Colonic mucosa (tissue), 4 donors: Measurements from ENCODE around the gene IHH. TPM values are rescaled to one million over a fixed set of nuclear protein-coding genes. Genes with fewer than 3 reads are reported as not detected.

Experiments
- DNase-seq: peaks from one replicate; pipeline ENCODE4 v3.0.0-alpha.2; 2020
- H3K27ac ChIP-seq: fragments of 200-600 bp; one replicate; pipeline ENCODE4 v1.8.0; 2021
- H3K27me3 ChIP-seq: fragments of 200-600 bp; one replicate; pipeline ENCODE4 v1.8.0; 2021
- H3K36me3 ChIP-seq: fragments of 200-600 bp; one replicate; pipeline ENCODE4 v1.8.0; 2021
- H3K4me1 ChIP-seq: fragments of 200-600 bp; one replicate; pipeline ENCODE4 v1.8.0; 2021; ENCODE audit warnings: mild to moderate bottlenecking
- H3K4me3 ChIP-seq: fragments of 200-600 bp; one replicate; pipeline ENCODE4 v1.8.0; 2021
- H3K9ac ChIP-seq, 2 donors: one replicate each; pipeline ENCODE4 v1.7.0; 2013; ENCODE audit warnings: control low read depth in 2 of 2, low read depth in 2 of 2, low read length in 2 of 2
- H3K9me3 ChIP-seq: fragments of 200-600 bp; one replicate; pipeline ENCODE4 v1.8.0; 2021
- intact Hi-C: fragments of 100-400 bp; cut with DNase I; formaldehyde crosslinking; loops from one replicate; pipeline ENCODE4 v1.14.1; 2022
- total RNA-seq, 2 donors: library from RNA; stranded (reverse); fragmentation: NEBNext Ultra II Directional in 1 of 2; extraction: Animal tissue kit (Norgen Biotek cat#: 25700) in 1 of 2; gene quantifications; one replicate each; pipeline ENCODE4 v1.2.1, GENCODE V29; 2021
- TF ChIP-seq, protein P1 (sequence below): fragments of 200-600 bp; IDR thresholded peaks from one replicate; pipeline ENCODE4 v1.8.0; 2022; ENCODE audit warnings: antibody characterized with exemption, mild to moderate bottlenecking
- donor health status: healthy.
- donor health status: DM: no; HTN: no; CAD: no.
- donor health status: DM: no; HTN: no; CAD: no.

The IHH gene
- total RNA-seq, 2 donors from 2014 or later: 82.2 to 103 TPM

DNA sequence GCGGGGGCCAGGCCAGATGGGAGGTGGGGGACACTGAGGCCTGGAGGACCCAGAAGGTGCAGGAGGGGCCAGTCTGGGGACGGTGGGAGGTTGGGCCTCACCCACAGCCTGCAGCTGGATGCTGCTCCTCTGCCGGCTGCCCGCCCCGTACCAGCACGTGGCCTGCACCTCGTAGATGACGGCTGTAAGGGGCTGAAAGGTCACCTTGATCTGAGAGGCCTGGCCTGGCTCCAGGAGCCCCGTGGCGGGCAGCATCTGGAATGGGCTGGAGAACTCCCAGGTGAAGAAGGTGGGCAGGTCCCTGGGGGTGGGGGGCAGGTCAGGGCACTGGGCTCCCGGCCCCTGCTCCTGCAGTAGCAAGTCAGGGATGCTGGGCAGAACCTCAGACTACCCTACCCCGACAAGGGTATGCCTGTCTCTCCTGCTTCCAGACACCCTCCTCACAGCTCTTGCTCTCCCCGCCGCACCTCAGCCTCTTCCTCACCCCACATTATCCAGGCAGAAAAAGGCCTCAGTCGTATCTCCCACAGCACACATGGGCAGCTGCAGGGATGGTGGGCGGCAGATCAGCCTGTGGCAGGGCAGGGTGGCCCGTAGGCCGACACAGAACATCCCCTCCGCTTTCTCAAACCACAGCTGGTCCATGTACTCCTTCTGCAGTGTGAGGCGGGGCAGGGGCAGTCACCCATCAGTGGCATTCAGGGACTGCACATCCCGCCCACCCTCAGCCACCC, 29.5 kb downstream of the IHH start:
- Histone ChIP-seq H3K4me3 (no peak overlapping the region), H3K27ac (no peak overlapping the region), H3K9me3 (no peaks in the 10 kb centered on the region), H3K27me3 (no peaks in the 10 kb centered on the region), H3K4me1 (no peaks in the 10 kb centered on the region), H3K9ac (no peak overlapping the region), H3K36me3 (no peaks in the 10 kb centered on the region)
- DNase-seq: no peak
- intact Hi-C loops: no loop called here
- TF ChIP-seq, protein P1, sequence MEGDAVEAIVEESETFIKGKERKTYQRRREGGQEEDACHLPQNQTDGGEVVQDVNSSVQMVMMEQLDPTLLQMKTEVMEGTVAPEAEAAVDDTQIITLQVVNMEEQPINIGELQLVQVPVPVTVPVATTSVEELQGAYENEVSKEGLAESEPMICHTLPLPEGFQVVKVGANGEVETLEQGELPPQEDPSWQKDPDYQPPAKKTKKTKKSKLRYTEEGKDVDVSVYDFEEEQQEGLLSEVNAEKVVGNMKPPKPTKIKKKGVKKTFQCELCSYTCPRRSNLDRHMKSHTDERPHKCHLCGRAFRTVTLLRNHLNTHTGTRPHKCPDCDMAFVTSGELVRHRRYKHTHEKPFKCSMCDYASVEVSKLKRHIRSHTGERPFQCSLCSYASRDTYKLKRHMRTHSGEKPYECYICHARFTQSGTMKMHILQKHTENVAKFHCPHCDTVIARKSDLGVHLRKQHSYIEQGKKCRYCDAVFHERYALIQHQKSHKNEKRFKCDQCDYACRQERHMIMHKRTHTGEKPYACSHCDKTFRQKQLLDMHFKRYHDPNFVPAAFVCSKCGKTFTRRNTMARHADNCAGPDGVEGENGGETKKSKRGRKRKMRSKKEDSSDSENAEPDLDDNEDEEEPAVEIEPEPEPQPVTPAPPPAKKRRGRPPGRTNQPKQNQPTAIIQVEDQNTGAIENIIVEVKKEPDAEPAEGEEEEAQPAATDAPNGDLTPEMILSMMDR: no peak

DNA sequence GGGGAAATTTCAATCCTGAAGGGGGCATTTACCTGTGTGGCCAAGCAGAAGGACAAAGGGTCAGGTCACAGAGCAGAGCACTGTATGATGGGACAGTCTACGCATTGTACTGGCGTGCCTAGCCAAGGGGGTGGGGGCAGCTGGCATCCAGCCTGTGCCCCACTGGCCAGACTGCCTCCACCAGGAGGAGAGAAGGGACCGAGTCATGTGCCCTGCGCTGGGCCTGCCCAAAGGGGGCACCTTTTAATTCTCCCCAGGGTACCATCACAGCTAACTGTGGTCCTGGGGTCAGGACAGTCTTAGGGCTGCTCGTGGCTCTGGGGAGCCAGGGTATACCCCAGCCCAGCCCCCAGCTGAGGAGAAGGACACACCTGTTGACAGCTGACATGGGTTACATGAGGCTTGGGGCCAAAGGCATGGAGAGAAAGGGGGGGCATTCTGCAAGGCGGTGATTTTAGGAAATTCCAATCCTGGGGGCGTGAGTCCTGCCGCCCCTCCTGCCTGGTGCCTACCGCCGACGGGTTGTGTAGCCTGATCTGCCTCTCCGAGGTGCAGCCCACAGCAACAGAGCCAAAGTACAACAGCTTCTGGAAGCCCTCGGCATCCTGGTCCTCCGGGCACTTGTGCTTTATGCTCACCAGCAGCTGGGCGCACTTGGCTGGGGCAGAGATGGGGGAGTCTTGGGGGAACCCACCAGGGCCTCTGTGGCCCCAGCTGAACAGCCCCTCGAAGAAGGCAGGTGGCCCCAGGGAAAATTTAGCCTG, 30.4 kb downstream of the IHH start:
- Histone ChIP-seq H3K9me3 (no peaks in the 10 kb centered on the region), H3K4me1 (no peaks in the 10 kb centered on the region), H3K36me3 (no peaks in the 10 kb centered on the region), H3K4me3 (no peak overlapping the region), H3K27ac (no peak overlapping the region), H3K9ac (no peak overlapping the region), H3K27me3 (no peaks in the 10 kb centered on the region)
- intact Hi-C loops: no loop called here
- DNase-seq: no peak
- TF ChIP-seq, protein P1: no peak

DNA sequence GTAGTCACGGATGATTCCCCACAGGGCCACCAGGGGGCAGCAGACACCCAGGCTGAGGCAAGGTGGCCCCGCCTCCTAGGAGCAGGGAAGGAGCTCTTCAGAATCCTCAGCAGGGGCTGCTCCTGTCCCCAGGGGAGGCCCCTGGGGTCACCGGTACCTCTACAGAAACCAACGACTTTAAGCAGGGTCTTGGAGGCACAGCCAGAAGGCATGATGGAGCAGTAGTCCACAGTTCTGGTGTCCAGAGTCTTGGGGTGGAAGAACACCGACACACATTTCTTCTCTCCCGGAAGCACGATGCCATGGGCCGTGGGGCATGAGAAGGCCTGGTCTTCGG, 30.9 kb downstream of the IHH start:
- TF ChIP-seq, protein P1: peak; percentile 99
- intact Hi-C loops: loop anchor here (5.0 kb wide), 1 partner anchor 128 kb away; no protein-coding TSS in a partner anchor
- Histone ChIP-seq H3K4me1 (no peaks in the 10 kb centered on the region), H3K4me3 (no peak overlapping the region), H3K27me3 (no peaks in the 10 kb centered on the region), H3K36me3 (no peaks in the 10 kb centered on the region), H3K9ac (no peak overlapping the region), H3K9me3 (no peaks in the 10 kb centered on the region), H3K27ac (no peak overlapping the region)
- peak; percentile 89 for DNase-seq

DNA sequence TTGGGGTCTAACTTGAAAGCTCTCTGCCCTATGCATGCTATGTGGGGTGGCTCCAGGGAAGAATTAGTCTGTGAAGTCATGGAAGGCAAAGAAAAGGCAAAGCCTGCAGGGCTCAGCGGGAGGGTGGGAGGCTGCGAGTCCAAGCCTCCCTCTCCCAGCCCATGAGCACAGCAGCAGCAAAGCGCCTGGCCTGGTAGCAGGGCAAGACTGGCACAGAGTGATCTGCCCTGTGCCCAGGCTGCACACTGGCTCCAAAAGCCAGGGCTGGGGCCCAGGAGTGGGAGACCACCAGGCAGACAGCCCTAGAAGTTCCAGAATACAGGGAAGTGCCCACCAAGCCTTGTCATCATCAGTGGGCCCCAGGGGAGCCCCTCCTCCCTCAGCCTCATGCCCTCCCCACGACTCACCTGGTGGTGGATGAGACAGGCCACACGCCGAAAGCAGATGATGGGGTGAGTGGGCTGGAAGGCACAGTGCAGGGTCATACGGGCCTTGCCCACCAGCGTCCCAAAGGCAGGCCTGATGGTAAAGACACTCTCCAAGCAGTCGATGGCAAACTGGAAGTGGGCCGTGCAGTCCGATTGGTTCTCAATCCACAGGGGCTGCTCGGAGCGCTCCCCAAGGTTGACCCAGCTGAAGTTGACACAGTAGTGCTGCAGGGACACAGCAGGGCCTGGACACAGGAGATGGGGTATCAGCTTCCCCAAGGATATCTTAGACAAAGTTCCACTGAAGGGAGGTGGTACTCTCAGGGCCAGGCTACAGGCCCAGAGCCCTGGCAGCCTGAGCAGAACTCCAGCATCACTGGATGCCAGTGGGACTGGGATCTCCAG, 31.5 kb downstream of the IHH start:
- H3K27me3 ChIP-seq: no peaks in the 10 kb centered on the region

DNA sequence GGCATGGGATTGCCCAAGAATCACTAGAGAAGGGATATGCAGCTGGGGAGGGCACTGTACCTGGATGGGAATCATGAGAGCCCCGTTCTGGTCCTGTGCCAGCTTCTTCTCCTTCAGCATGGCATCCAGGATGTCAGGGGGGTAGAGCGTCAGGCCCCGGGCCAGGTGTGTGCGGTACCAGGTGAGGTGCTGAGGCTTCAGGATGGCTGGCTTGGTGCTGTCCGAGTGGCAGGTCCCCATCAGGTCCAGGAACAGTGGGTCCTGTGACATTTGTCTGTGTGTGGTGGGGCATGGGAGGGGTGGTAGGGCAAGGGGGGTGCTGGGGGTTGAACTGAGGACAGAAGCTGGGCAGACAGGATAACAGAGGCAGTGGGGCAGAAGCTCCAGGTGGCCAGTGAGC, 32.6 kb downstream of the IHH start:
- no peak for DNase-seq
- no peak overlapping the region for H3K9ac ChIP-seq
- H3K4me1 ChIP-seq: no peaks in the 10 kb centered on the region
- no peak overlapping the region for H3K4me3 ChIP-seq
- no peaks in the 10 kb centered on the region for H3K9me3 ChIP-seq
- H3K27ac ChIP-seq: no peak overlapping the region
- no peaks in the 10 kb centered on the region for H3K27me3 ChIP-seq
- intact Hi-C loops: loop anchor here (5.0 kb wide), 1 partner anchor 129 kb away; no protein-coding TSS in a partner anchor
- no peaks in the 10 kb centered on the region for H3K36me3 ChIP-seq
- TF ChIP-seq, protein P1: no peak

More for the DNA sequence above, 31.5 kb downstream of the IHH start:
- no peaks in the 10 kb centered on the region for H3K36me3 ChIP-seq
- intact Hi-C loops: loop anchor here (5.0 kb wide), 1 partner anchor 128 kb away; no protein-coding TSS in a partner anchor
- H3K27ac ChIP-seq: no peak overlapping the region
- H3K9me3 ChIP-seq: no peaks in the 10 kb centered on the region
- H3K4me1 ChIP-seq: no peaks in the 10 kb centered on the region
- H3K4me3 ChIP-seq: no peak overlapping the region
- TF ChIP-seq, protein P1: no peak
- no peak for DNase-seq
- no peak overlapping the region for H3K9ac ChIP-seq
